Mammary epithelial cell (primary cell): ENCODE data around the gene PDCD10.

Experiments used
- EZH2 ChIP-seq: IDR thresholded peaks from 2 replicates; pipeline ENCODE4 v1.6.1; 2012; ENCODE audit warnings: low read length, inconsistent platforms, borderline replicate concordance
- TF ChIP-seq, protein P1 (sequence below), 2 donors: IDR thresholded peaks in 1 of 2; conservative IDR thresholded peaks in 1 of 2; 2 replicates each; pipeline ENCODE4 v1.5.1; 2011 to 2012; ENCODE audit warnings: inconsistent platforms in 2 of 2, low read length in 2 of 2, mild to moderate bottlenecking in 2 of 2, control low read depth in 1 of 2, low read depth in 1 of 2; ENCODE audit not compliant: insufficient read depth in 1 of 2; ENCODE audit errors: extremely low read depth in 1 of 2

DNA sequence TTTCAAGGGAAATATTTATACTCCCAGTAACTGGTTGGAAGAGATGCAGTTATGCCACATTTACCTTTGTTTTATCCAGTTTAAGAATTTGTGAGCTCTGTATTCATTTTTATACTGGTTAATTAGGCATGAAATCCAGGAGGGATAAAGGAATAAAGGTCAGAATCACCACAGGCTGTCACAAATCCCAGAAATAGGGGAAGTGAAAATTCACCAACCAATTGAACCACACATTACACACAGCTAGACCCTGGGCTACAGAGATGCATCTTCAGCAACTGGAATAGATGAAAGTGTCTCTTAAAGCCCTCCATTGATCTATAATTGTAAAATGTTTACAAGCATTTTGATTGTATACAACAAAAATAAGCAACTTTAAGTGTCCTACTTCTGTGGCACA lies 19.4 kb upstream of the PDCD10 start:
- TF ChIP-seq, protein P1, sequence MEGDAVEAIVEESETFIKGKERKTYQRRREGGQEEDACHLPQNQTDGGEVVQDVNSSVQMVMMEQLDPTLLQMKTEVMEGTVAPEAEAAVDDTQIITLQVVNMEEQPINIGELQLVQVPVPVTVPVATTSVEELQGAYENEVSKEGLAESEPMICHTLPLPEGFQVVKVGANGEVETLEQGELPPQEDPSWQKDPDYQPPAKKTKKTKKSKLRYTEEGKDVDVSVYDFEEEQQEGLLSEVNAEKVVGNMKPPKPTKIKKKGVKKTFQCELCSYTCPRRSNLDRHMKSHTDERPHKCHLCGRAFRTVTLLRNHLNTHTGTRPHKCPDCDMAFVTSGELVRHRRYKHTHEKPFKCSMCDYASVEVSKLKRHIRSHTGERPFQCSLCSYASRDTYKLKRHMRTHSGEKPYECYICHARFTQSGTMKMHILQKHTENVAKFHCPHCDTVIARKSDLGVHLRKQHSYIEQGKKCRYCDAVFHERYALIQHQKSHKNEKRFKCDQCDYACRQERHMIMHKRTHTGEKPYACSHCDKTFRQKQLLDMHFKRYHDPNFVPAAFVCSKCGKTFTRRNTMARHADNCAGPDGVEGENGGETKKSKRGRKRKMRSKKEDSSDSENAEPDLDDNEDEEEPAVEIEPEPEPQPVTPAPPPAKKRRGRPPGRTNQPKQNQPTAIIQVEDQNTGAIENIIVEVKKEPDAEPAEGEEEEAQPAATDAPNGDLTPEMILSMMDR (conservative IDR thresholded peaks at IDR 0.05 in 1 of 2, IDR thresholded peaks at IDR 0.05 in 1 of 2; ENCODE audit: extremely low read depth in 1 of 2, insufficient read depth in 1 of 2, low read depth in 1 of 2, low read length in 2 of 2), result no peak
- TF ChIP-seq EZH2, result no peak
